Ishikawa (cell line): ENCODE data around the gene SWT1.

Experiments
- EP300 ChIP-seq: IDR thresholded peaks from 2 replicates; pipeline ENCODE4 v1.6.1; 2012; ENCODE audit warnings: borderline replicate concordance
- MAX ChIP-seq: IDR thresholded peaks from 2 replicates; pipeline ENCODE4 v1.6.1; 2012
- TAF1 ChIP-seq: IDR thresholded peaks from 2 replicates; pipeline ENCODE4 v1.6.1; 2012; ENCODE audit warnings: low read depth, mild to moderate bottlenecking
- TEAD4 ChIP-seq: IDR thresholded peaks from 2 replicates; pipeline ENCODE4 v1.6.1; 2012

GRCh38 chr1:185213091-185213490, 56.1 kb downstream of the SWT1 start:
- TF ChIP-seq TEAD4: no peak
- TF ChIP-seq EP300: no peak
- no peak for TF ChIP-seq MAX
- TF ChIP-seq TAF1: no peak
